ENCODE measurements around the gene OGDH. TPM values are rescaled to one million over a fixed set of nuclear protein-coding genes. Genes with fewer than 3 reads are reported as not detected.

The OGDH gene
- total and polyA plus RNA-seq, 2 of the 13 experiments (the other 11 are each of a cell fraction or from before 2014, with no cell fraction given): 17.4 to 25.4 TPM

GRCh38 chr7:44565097-44565794 lies 41.2 kb upstream of the OGDH start (continued):
- TF ChIP-seq, protein P1, sequence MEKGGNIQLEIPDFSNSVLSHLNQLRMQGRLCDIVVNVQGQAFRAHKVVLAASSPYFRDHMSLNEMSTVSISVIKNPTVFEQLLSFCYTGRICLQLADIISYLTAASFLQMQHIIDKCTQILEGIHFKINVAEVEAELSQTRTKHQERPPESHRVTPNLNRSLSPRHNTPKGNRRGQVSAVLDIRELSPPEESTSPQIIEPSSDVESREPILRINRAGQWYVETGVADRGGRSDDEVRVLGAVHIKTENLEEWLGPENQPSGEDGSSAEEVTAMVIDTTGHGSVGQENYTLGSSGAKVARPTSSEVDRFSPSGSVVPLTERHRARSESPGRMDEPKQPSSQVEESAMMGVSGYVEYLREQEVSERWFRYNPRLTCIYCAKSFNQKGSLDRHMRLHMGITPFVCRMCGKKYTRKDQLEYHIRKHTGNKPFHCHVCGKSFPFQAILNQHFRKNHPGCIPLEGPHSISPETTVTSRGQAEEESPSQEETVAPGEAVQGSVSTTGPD (CRISPR knock-in tag; IDR thresholded peaks at IDR 0.05): no peak
- TF ChIP-seq TCF7 (IDR thresholded peaks at IDR 0.05; ENCODE audit: low read depth) (no peak), KDM6A (CRISPR knock-in tag; IDR thresholded peaks at IDR 0.05; ENCODE audit: low read depth) (no peak), RXRB (CRISPR knock-in tag; IDR thresholded peaks at IDR 0.05; ENCODE audit: borderline replicate concordance) (peak; percentile 21; the same call in 1 of the 2 replicates), RBM22 (optimal IDR thresholded peaks at IDR 0.05; ENCODE audit: low read length) (peak; percentile 74), ZFP90 (CRISPR knock-in tag; IDR thresholded peaks at IDR 0.05; ENCODE audit: borderline replicate concordance) (0 out of 2 replicates have a peak, but pooled peaks have one; percentile 65), GATAD1 (CRISPR knock-in tag; IDR thresholded peaks at IDR 0.05) (peak; percentile 20; the same call in 1 of the 2 replicates), SMAD1 (CRISPR knock-in tag; IDR thresholded peaks at IDR 0.05; ENCODE audit: borderline replicate concordance, low read depth) (no peak), MAF1 (CRISPR knock-in tag; IDR thresholded peaks at IDR 0.05; ENCODE audit: borderline replicate concordance) (0 out of 2 replicates have a peak, but pooled peaks have one; percentile 35)
- TF ChIP-seq, protein P2, sequence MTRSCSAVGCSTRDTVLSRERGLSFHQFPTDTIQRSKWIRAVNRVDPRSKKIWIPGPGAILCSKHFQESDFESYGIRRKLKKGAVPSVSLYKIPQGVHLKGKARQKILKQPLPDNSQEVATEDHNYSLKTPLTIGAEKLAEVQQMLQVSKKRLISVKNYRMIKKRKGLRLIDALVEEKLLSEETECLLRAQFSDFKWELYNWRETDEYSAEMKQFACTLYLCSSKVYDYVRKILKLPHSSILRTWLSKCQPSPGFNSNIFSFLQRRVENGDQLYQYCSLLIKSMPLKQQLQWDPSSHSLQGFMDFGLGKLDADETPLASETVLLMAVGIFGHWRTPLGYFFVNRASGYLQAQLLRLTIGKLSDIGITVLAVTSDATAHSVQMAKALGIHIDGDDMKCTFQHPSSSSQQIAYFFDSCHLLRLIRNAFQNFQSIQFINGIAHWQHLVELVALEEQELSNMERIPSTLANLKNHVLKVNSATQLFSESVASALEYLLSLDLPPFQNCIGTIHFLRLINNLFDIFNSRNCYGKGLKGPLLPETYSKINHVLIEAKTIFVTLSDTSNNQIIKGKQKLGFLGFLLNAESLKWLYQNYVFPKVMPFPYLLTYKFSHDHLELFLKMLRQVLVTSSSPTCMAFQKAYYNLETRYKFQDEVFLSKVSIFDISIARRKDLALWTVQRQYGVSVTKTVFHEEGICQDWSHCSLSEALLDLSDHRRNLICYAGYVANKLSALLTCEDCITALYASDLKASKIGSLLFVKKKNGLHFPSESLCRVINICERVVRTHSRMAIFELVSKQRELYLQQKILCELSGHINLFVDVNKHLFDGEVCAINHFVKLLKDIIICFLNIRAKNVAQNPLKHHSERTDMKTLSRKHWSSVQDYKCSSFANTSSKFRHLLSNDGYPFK (CRISPR knock-in tag; IDR thresholded peaks at IDR 0.05; ENCODE audit: borderline replicate concordance): peak; percentile 5; the same call in 1 of the 2 replicates
- TF ChIP-seq, protein P3, sequence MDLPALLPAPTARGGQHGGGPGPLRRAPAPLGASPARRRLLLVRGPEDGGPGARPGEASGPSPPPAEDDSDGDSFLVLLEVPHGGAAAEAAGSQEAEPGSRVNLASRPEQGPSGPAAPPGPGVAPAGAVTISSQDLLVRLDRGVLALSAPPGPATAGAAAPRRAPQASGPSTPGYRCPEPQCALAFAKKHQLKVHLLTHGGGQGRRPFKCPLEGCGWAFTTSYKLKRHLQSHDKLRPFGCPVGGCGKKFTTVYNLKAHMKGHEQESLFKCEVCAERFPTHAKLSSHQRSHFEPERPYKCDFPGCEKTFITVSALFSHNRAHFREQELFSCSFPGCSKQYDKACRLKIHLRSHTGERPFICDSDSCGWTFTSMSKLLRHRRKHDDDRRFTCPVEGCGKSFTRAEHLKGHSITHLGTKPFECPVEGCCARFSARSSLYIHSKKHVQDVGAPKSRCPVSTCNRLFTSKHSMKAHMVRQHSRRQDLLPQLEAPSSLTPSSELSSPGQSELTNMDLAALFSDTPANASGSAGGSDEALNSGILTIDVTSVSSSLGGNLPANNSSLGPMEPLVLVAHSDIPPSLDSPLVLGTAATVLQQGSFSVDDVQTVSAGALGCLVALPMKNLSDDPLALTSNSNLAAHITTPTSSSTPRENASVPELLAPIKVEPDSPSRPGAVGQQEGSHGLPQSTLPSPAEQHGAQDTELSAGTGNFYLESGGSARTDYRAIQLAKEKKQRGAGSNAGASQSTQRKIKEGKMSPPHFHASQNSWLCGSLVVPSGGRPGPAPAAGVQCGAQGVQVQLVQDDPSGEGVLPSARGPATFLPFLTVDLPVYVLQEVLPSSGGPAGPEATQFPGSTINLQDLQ (CRISPR knock-in tag; IDR thresholded peaks at IDR 0.05): no peak
- TF ChIP-seq, protein P4, sequence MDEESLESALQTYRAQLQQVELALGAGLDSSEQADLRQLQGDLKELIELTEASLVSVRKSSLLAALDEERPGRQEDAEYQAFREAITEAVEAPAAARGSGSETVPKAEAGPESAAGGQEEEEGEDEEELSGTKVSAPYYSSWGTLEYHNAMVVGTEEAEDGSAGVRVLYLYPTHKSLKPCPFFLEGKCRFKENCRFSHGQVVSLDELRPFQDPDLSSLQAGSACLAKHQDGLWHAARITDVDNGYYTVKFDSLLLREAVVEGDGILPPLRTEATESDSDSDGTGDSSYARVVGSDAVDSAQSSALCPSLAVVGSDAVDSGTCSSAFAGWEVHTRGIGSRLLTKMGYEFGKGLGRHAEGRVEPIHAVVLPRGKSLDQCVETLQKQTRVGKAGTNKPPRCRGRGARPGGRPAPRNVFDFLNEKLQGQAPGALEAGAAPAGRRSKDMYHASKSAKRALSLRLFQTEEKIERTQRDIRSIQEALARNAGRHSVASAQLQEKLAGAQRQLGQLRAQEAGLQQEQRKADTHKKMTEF (CRISPR knock-in tag; IDR thresholded peaks at IDR 0.05): peak; percentile 48; the same call in 1 of the 2 replicates
